Urinary bladder (tissue), 4 donors: ENCODE measurements around the gene RTEL1. TPM values are rescaled to one million over a fixed set of nuclear protein-coding genes. Genes with fewer than 3 reads are reported as not detected.

Experiments used
- DNase-seq: peaks from one replicate; pipeline ENCODE4 v3.0.0-alpha.2; 2015; ENCODE audit errors: extremely low spot score
- H3K27ac ChIP-seq: one replicate; pipeline ENCODE4 v1.5.1; 2013; ENCODE audit warnings: low read depth, mild to moderate bottlenecking, moderate library complexity
- H3K36me3 ChIP-seq: one replicate; pipeline ENCODE4 v1.6.1; 2013; ENCODE audit warnings: mild to moderate bottlenecking, moderate library complexity; ENCODE audit not compliant: insufficient read depth
- H3K4me1 ChIP-seq: one replicate; pipeline ENCODE4 v1.6.1; 2013; ENCODE audit warnings: mild to moderate bottlenecking, moderate library complexity; ENCODE audit not compliant: insufficient read depth
- H3K4me3 ChIP-seq: one replicate; pipeline ENCODE4 v1.5.1; 2013; ENCODE audit warnings: low read depth, low read length
- WGBS: extraction: QIAGEN DNeasy Blood & Tissue Kit; methylation state at CpG from one replicate; pipeline ENCODE4 v1.1.7; 2013; 5-methylcytosine and 5-hydroxymethylcytosine counted together
- polyA plus RNA-seq: library from polyadenylated mRNA; stranded (reverse); fragments of 200-250 nt; gene quantifications from one replicate; pipeline ENCODE4 v1.2.3, GENCODE V29; 2013
- total RNA-seq: library from RNA; depleted of rRNA; stranded (reverse); fragments of >200 nt; gene quantifications from one replicate; pipeline ENCODE4 v1.2.3, GENCODE V29; 2014
- donor health status: healthy with polysubstance abuse.
- donor health status: healthy.

The RTEL1 gene
- total and polyA plus RNA-seq, 2 donors = 12.3 to 13.3 TPM

DNA sequence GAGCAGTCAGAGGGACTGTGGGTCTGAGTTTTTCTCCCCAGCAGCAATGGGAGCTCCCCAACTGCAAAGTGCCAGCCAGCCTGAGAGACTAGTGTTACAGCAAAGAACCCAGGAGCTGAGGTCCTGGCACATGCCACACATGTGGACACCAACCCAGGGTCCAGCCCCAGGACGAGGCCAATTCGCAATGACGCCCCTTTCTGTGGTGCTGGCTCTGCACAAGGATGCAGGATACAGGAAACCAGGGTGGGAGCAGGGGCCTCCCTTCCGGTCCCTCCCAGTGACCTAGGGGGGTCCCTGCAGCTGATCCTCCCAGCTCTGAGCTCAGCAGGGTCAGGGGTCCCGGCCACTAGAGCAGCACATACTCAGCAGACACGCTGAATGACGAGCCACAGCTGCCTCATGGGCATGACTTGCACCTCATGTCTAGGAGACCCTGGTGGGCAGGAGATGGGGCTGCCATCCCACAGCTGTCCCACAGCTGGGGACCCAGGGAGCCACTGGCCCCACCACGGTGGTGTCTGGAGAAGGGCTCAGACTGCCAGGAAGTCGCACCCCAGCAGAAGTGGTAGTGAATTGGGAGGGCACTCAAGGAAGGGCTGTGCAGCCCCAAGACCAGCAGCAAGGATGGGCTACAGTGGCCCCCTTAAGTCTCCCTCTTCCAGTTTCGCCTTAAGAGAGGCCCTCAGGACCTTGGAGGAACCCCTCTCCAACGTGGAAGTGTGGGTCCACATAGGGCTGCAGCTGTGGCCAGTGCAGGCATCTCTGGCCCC is 46.0 kb downstream of the RTEL1 start:
- H3K4me1 ChIP-seq = no peaks in the 10 kb centered on the region
- 86% methylated on average over 11 of the region's 11 CpGs for WGBS
- no peak for DNase-seq
- no peak overlapping the region for H3K27ac ChIP-seq
- no peak overlapping the region for H3K4me3 ChIP-seq
- peaks cover 2% of the 10 kb centered on the region for H3K36me3 ChIP-seq

DNA sequence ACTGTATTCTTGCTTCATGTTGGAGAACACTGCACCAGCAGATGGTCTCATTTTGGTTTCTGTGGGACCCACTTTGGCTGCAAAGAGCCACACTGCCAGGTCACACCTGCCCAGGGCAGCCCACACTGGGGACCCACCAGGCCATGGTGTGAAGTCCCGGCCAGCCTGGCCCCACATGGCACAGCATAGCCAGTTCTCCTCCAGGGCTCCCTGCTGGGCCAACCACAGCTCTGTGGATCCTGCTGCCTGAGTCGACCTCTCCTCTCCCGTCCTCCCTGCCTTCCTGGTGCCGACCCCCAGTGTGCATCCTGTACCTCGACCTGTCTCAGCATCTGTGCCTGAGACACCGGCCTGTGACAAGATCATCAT is 46.6 kb downstream of the RTEL1 start:
- Histone ChIP-seq H3K36me3 (peaks cover 2% of the 10 kb centered on the region), H3K4me1 (no peaks in the 10 kb centered on the region), H3K4me3 (no peak overlapping the region), H3K27ac (no peak overlapping the region)
- 80% methylated on average over 6 of the region's 6 CpGs for whole genome bisulfite sequencing
- DNase-seq = no peak

DNA sequence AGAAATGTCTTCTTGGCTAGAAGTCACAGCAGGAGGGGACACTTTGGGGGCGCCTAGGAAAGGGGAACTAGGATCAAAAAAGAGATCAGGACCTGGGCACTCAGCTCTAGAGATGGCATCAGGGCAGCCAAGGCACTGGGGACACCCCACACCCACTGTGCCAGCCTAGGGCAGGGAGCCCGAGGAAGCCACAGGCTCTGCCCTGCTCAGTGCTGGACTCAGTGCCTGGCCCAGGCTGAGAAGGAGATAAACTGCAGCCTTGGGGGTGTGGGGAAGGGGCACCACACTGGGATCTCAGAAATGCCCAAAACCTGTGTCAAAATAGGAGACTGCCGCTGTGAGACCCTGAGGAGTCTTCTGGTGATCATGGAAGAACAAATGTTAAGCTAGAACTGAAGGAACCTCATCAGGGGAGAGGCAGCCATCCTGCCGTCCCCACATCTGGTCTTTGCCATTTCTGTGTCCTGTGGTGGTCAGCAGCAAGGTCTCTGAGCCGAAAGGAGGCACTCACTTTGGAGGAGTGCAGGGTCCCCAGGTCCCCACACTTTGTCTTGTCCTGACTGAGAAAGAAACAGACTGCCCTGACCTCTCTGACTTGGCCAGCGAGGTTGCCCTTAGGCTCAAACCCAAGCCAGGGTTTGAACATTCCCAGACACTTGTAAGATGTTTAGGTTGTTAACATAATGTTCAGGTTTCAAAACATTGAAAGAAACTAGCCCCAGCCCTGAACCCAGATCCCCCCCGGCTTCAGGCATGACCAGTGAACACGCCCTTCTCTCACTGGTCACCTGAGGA is 47.3 kb downstream of the RTEL1 start:
- H3K27ac ChIP-seq = no peak overlapping the region
- no peak for DNase-seq
- 92% methylated on average over 8 of the region's 8 CpGs for WGBS
- peaks cover 2% of the 10 kb centered on the region for H3K36me3 ChIP-seq
- H3K4me3 ChIP-seq = no peak overlapping the region
- no peaks in the 10 kb centered on the region for H3K4me1 ChIP-seq

DNA sequence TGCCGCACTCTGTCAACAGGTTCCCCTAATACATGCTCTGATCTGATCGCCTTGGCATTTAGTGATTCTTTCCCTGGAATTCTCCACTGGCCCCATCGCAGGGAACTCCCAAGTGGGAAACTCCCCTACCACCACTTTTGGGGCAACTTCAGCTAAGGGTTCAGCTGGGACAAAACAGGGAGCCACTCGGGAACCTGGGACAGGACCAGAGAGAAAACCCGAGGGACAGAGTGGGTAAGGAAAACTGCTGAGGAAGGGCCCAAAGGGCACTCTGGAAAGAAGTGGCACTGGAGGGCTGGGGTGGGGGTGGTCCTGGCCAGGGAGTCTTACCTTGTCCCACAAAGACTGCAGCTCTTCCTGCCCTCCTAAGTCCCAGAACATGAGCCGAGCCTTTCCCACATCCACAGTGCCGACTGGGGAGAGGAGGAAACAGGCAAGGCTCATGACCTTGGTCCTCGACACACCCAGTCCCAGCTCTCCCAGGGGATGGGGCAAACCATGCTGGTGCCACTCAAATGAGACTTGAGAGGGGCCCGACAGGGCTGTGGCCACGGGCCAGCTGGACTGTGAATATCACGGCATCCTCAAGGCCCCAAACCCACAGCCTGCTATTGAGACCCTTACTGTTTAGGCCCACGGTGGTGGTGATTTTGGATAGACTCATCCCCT is 48.0 kb downstream of the RTEL1 start:
- DNase-seq = no peak
- Histone ChIP-seq H3K36me3 (peaks cover 2% of the 10 kb centered on the region), H3K27ac (no peak overlapping the region), H3K4me1 (no peaks in the 10 kb centered on the region), H3K4me3 (no peak overlapping the region)
- WGBS = 85% methylated on average over 12 of the region's 12 CpGs

DNA sequence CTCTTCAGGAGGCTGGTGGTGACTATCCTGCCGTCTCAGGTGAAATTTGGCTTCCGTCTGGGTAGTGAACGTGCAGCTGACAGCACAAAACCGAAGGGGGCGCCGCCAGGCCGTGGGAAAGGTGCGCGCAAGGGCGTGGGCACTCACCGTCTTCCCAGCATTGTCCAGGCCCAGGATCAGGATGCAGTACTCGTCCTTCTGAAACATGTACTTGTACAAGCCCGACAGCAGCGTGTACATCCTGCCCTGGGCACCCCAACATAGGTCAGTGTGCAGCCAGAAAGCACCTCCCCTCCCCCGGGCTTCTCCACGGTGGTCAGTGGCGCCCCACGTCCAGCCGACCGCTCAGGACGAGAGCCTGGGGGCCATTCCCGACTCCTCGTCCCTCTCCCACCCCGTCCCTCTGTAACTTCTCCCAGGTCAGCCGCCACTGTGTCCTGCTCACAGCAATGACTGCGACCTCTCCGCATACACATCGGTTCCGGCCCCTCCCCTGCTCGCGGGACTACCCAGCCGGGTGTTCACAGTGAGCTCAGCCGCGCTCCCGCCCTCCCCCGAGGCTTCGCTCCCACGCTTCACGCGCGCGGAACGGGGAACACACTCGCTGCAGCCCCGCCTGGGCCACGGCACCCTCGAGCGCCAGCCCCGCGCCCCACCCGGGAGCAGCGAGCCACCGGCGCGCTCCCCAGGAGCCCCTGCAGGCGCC is 48.9 kb downstream of the RTEL1 start:
- WGBS = 4% methylated on average over 56 of the region's 56 CpGs
- Histone ChIP-seq H3K36me3 (peaks cover 2% of the 10 kb centered on the region), H3K4me3 (peak overlapping the region; percentile 97), H3K4me1 (no peaks in the 10 kb centered on the region), H3K27ac (peak overlapping the region; percentile 94)
- no peak for DNase-seq

DNA sequence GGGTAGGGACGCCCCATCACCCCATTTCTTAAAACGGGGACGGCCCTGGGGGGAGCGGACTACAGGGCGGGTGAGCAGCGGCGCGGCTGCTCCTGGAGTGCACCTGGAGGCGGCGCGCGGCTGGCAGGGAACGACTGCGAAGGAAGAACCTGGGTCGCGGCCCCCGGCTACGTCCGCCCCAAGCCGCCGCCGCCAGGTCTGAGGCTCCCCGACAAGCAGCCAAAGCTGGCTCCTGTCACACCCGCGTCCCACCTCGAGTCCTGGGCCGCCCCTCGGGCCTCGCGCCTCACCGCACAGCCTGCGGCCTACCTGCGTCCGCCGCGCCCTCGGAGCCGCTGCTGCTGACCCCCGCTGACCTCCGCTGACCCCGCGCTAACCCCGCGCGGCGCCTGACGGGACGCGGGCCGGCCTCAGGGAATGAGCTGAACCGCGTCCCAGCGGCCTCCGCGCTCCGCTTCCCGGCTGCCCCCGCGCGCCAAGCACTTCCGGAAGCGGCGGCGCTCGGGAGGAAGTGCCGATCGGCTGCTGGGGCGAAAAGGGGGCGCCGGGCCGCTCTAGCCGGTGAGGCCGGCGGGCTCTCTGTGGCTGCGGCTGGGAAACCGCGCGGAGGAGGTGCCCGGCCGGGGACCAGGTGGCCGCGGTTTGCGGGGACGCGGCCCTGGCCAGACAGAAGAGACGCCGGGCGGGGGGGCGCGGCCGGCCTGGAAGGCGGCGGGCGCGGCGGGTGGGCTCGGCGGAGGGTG is 49.6 kb downstream of the RTEL1 start, which contains the start of the genes ARFRP1 and ZGPAT:
Gene ARFRP1 (minus strand): TSS at position 419 of the 743 bp plus-strand sequence. CDS start 885 bp downstream, outside the sequence.
Gene ZGPAT (plus strand): TSS at position 482 of the 743 bp plus-strand sequence. CDS start 542 bp downstream, outside the sequence.
- Histone ChIP-seq H3K4me3 (peak within 1 kb of the TSS; percentile 97), H3K36me3 (peaks cover 2% of the 10 kb centered on the region), H3K4me1 (no peaks in the 10 kb centered on the region), H3K27ac (peak within 1 kb of the TSS; percentile 94)
- WGBS = under 1% methylated on average over 98 of the region's 98 CpGs
- DNase-seq = peak; percentile 31

DNA sequence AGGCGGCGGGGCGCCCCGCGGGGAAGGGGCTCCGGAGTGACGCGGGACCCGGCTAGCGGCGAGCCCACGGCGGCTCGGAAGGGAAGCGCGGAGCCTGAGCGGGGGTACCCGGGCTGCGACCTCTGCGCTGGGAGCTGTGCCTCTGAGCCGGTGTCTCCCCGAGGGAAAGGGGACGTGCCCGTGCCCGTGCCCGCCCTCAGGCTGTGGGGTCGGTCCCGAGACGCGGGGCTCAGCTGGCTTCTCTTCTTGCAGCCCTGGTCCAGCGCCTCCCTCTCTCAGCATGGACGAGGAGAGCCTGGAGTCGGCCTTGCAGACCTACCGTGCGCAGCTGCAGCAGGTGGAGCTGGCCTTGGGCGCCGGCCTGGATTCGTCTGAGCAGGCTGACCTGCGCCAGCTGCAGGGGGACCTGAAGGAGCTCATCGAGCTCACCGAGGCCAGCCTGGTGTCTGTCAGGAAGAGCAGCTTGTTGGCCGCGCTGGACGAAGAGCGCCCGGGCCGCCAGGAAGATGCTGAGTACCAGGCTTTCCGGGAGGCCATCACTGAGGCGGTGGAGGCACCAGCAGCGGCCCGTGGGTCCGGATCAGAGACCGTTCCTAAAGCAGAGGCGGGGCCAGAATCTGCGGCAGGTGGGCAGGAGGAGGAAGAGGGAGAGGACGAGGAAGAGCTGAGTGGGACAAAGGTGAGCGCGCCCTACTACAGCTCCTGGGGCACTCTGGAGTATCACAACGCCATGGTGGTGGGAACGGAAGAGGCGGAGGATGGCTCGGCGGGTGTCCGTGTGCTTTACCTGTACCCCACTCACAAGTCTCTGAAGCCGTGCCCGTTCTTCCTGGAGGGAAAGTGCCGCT is 50.4 kb downstream of the RTEL1 start:
- Histone ChIP-seq H3K27ac (peak overlapping the region; percentile 64), H3K36me3 (peaks cover 2% of the 10 kb centered on the region), H3K4me3 (peak overlapping the region; percentile 97), H3K4me1 (no peaks in the 10 kb centered on the region)
- DNase-seq = no peak
- WGBS = 21% methylated on average over 67 of the region's 67 CpGs

DNA sequence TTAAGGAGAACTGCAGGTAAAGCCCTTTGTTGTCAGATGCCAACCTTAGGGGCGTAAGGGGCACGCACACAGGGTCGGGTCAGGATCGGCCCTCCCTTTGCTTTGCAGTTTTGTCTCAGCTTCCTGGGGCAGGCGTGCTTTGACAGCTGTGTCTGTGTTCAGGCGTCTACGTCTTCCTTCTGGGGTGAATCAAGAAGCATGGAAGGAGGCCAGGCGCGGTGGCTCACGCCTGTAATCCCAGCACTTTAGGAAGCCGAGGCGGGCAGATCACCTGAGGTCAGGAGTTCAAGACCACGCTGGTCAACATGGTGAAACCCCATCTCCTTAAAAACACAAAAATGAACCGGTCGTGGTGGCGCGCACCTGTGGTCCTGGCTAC is 51.0 kb downstream of the RTEL1 start:
- peaks cover 2% of the 10 kb centered on the region for H3K36me3 ChIP-seq
- H3K4me3 ChIP-seq = no peak overlapping the region
- WGBS = 93% methylated on average over 17 of the region's 17 CpGs
- H3K4me1 ChIP-seq = no peaks in the 10 kb centered on the region
- DNase-seq = no peak
- H3K27ac ChIP-seq = no peak overlapping the region

DNA sequence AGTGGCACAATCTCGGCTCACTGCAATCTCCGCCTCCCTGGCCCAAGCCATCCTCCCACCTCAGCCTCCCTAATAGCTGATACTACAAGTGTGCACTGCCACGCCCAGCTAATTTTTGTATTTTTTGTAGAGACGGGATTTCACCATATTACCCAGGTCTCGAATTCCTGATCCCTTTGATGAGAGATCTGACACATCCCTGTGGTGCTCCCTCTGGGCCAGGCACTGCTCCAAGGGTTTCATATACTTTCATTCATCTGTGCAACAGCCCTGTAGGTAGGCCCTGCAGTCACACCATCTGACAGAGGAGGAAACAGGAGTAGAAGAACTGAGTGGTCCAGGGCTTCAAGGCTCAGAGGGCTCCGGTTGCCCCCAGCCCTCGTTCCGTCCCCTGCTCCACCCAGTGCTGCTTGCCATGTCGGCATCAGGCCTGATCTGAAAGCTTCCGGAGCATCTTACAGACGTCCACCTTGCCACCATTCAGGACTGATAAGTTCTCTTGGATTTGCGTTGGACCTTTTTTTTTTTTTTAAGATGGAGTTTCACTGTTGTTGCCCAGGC is 53.1 kb downstream of the RTEL1 start:
- DNase-seq = no peak
- H3K36me3 ChIP-seq = peaks cover 2% of the 10 kb centered on the region
- 90% methylated on average over 12 of the region's 12 CpGs for WGBS
- H3K4me3 ChIP-seq = no peak overlapping the region
- H3K27ac ChIP-seq = no peak overlapping the region
- H3K4me1 ChIP-seq = no peaks in the 10 kb centered on the region

DNA sequence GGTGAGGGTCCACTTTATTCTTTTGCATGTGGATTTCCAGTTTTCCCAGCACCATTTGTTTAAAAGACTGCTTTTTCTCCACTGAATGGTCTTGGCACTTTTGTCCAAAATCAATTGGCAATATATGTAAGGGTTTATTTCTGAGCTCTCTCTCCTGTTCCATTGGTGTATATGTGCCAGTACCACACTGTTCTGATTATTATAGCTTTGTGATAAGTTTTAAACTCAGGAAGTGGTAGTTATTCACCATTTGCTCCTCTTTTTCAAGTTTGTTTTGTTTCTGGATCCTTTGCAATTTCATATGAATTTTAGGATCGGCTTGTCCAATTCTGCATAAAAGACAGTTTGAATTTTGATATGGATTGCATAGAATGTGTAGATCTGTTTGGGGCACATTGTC is 54.1 kb downstream of the RTEL1 start:
- no peak for DNase-seq
- WGBS = 97% methylated on average over 1 of the region's 1 CpG
- Histone ChIP-seq H3K36me3 (peaks cover 2% of the 10 kb centered on the region), H3K4me1 (no peaks in the 10 kb centered on the region), H3K4me3 (no peak overlapping the region), H3K27ac (no peak overlapping the region)

DNA sequence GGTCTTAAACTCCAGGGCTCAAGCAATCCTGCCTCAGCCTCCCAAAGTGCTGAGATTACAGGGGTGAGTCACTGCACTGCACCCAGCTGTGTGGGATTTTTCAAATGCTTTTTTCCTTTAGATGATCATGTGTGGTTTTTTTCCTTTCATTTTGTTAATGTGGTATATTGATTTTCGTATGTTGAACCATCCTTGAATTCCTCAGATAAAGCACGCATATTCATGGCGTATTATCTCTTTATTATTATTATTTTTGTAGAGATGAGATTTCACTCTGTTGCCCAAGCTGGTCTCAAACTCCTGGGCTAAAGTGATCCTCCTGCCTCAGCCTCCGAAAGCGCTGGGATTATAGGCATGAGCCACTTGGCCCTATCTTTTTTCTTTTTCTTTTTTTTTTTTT is 56.7 kb downstream of the RTEL1 start:
- WGBS = 96% methylated on average over 5 of the region's 5 CpGs
- Histone ChIP-seq H3K4me1 (no peaks in the 10 kb centered on the region), H3K36me3 (peaks cover 4% of the 10 kb centered on the region), H3K4me3 (no peak overlapping the region), H3K27ac (no peak overlapping the region)
- DNase-seq = no peak

DNA sequence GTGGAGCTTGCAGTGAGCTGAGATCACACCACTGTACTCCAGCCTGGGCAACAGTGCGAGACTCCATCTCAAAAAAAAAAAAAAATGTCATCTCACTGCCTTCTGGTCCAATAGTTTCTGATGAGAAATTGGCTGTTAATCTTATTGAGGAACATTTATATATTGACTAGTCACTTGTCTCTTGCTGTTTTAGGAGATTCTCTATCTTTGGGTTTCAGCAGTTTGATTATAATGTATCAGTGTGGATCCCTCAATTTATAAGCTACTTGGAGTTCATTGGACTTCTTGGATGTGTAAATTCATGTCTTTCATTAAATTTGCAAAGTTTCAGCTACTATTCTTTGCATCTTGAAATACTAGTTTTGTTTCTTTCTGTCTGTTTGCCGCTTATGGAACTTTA is 60.9 kb downstream of the RTEL1 start:
- Histone ChIP-seq H3K4me3 (no peak overlapping the region), H3K4me1 (no peaks in the 10 kb centered on the region), H3K27ac (no peak overlapping the region), H3K36me3 (peaks cover 7% of the 10 kb centered on the region)
- DNase-seq = no peak
- over 99% methylated on average over 2 of the region's 2 CpGs for WGBS
